Measurements from ENCODE around the gene MTLN. TPM values are rescaled to one million over a fixed set of nuclear protein-coding genes. Genes with fewer than 3 reads are reported as not detected.

MTLN gene, protein sequence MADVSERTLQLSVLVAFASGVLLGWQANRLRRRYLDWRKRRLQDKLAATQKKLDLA
- total RNA-seq, result 20.7 and 42.2 TPM in 2 replicates

GRCh38 chr2:110211938-110212858, at the start of gene MTLN:
Gene MTLN, minus strand, starts transcription at chr2:110212547. Its CDS starts 22 bp downstream, at chr2:110212525.

DNA sequence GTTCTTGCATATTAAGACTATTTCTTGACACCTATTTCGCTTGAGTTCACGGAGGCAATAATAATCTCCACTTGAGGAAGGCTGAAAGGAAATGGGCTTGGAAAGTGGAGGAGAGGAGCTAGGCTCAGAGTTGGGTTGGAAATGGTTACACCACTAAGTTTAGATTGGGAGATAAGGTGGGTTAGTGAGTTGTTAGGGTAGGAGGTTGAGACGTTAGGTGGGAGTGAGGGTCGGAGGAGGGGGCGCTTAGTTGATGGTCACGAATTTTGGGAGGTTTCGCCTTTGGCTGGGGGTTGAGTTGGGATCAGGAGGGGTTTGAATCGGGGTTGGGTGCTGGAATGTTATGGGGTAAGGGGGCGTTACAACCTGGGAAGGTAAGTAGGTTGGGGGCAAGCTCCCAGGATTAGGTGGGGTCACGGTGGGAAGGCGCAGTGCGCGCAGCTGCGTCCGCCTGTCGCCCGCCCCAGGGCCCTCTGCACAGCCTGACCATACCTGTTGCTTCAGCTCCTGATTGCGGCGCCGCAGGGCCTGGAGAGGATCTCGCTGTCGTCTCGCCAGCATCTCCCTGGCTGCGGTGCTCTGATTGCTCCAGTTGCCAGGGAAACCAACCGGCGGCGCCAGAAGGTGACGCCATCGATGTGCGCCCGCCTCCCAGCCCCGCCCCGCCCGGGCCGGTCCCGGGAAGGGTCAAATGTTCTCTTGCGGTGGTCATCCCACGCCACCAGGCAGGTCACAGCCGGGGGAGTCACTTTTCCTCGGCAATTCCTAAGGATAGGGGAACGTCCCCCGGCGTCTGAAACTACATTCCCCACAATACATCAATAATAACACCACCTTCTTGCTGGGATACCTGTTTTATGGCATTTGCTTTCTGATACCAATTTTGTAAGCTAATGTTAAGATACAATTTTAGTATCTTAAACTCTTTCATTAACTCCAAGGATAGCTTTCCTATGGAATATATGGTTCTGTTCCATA, 7.7 kb downstream of the MTLN start, which contains the start of gene NPHP1:
TSS of gene NPHP1 (minus strand) at position 606 of the 978 bp plus-strand sequence. CDS start at position 561, 45 bp downstream.

Other genes with a start within 250 kb of the MTLN start
- gene MALL, start 96.7 kb downstream of the MTLN start, total RNA-seq, result 0.30 and 1.2 TPM in 2 replicates
- gene NPHP1, start 7.5 kb downstream of the MTLN start, total RNA-seq, result 3.6 and 5.0 TPM in 2 replicates

Measured in smooth muscle cell of the umbilical artery (primary cell).